OCI-LY7 (cell line): ENCODE measurements around the gene GRAMD1B. TPM values are rescaled to one million over a fixed set of nuclear protein-coding genes. Genes with fewer than 3 reads are reported as not detected.

Experiments used
- BruUV-seq: library from RNA; stranded (reverse); fragments of 400-500 nt; replicated peaks from 2 replicates; lab custom pipeline; 2021; lab: Mats Ljungman, UMichigan
- CTCF ChIA-PET: fragments of 300-600 bp; sonication (Branson Sonifier 250); formaldehyde crosslinking; loops from one replicate; lab custom pipeline; 2022; ENCODE audit warnings: antibody characterized with exemption; ENCODE audit not compliant: unreplicated experiment; lab: Charles Lee
- POLR2A ChIA-PET: fragments of 300-600 bp; sonication (Branson Sonifier 250); formaldehyde crosslinking; loops from one replicate; lab custom pipeline; 2022; ENCODE audit warnings: antibody characterized with exemption; lab: Charles Lee
- DNase-seq: peaks from one replicate; pipeline ENCODE4 v3.0.0-alpha.2; 2015; ENCODE audit warnings: low spot score
- H2AFZ ChIP-seq: fragments of 200-600 bp; sonication (generic), shearing (Covaris generic); 2 replicates; pipeline ENCODE4 v1.6.1; 2014; ENCODE audit warnings: mild to moderate bottlenecking, antibody characterized with exemption, low read length, moderate library complexity
- H3K27ac ChIP-seq: fragments of 200-600 bp; sonication (generic); 2 replicates; pipeline ENCODE4 v1.5.1; 2014; ENCODE audit warnings: mixed run types, low read depth, mild to moderate bottlenecking, moderate library complexity, low read length, inconsistent platforms; ENCODE audit not compliant: poor library complexity, severe bottlenecking
- H3K36me3 ChIP-seq: fragments of 200-600 bp; sonication (generic); 2 replicates; pipeline ENCODE4 v1.6.1; 2014; ENCODE audit warnings: mild to moderate bottlenecking, antibody characterized with exemption, low read length, moderate library complexity, mixed read lengths; ENCODE audit not compliant: insufficient read depth
- H3K4me1 ChIP-seq: fragments of 200-600 bp; sonication (generic); 2 replicates; pipeline ENCODE4 v1.5.1; 2014; ENCODE audit warnings: mild to moderate bottlenecking, low read length; ENCODE audit not compliant: insufficient read depth, poor library complexity, severe bottlenecking
- H3K4me2 ChIP-seq: fragments of 200-600 bp; sonication (generic); 2 replicates; pipeline ENCODE4 v1.6.1; 2014; ENCODE audit warnings: mild to moderate bottlenecking, low read length
- H3K4me3 ChIP-seq: fragments of 200-600 bp; sonication (generic); 2 replicates; pipeline ENCODE4 v1.5.1; 2014; ENCODE audit warnings: mild to moderate bottlenecking, low read depth, low read length; ENCODE audit not compliant: poor library complexity, severe bottlenecking
- H3K79me2 ChIP-seq: fragments of 200-600 bp; sonication (generic); 2 replicates; pipeline ENCODE4 v1.6.1; 2016; ENCODE audit warnings: low read depth, mild to moderate bottlenecking, low read length, moderate library complexity, mixed read lengths; ENCODE audit not compliant: insufficient read depth
- H3K9me2 ChIP-seq: fragments of 200-600 bp; sonication (generic); 2 replicates; pipeline ENCODE4 v1.6.1; 2016; ENCODE audit warnings: mild to moderate bottlenecking, low read length, mixed read lengths; ENCODE audit not compliant: insufficient read depth
- H3K9me3 ChIP-seq: fragments of 200-600 bp; sonication (generic); 2 replicates; pipeline ENCODE4 v1.6.1; 2014; ENCODE audit warnings: mild to moderate bottlenecking, mixed run types, low read length, mixed read lengths
- H4K20me1 ChIP-seq: fragments of 200-600 bp; sonication (generic); 2 replicates; pipeline ENCODE4 v1.6.1; 2014; ENCODE audit warnings: mild to moderate bottlenecking, antibody characterized with exemption, low read length, moderate library complexity, mixed read lengths; ENCODE audit not compliant: insufficient read depth
- CTCF ChIP-seq: fragments of 200-600 bp; sonication (generic); conservative IDR thresholded peaks from 2 replicates; pipeline ENCODE4 v1.5.1; 2014; ENCODE audit warnings: mild to moderate bottlenecking, antibody characterized with exemption, low read length, moderate library complexity, mixed read lengths
- EZH2phosphoT487 ChIP-seq: fragments of 200-600 bp; sonication (generic); IDR thresholded peaks from 2 replicates; pipeline ENCODE4 v1.6.1; 2018; ENCODE audit warnings: low read depth, borderline replicate concordance, mild to moderate bottlenecking, mixed run types, antibody characterized with exemption, low read length, moderate library complexity, mixed read lengths
- intact Hi-C: fragments of 100-400 bp; cut with micrococcal nuclease; formaldehyde crosslinking; loops from one replicate; pipeline ENCODE4 v1.10.0; 2022; ENCODE audit not compliant: unreplicated experiment
- total RNA-seq, 2 experiments: library from RNA; depleted of rRNA in 1 of 2; stranded (reverse); fragments of >200 nt in 1 of 2; shearing (Covaris generic) in 1 of 2; gene quantifications; 2 replicates each; pipeline ENCODE4 v1.2.3, GENCODE V29; 2014 to 2022

Gene GRAMD1B
- total RNA-seq, 2 experiments from 2014 or later = 0.16 TPM; not detected in 1

- Histone ChIP-seq H3K79me2 (no peaks in the 10 kb centered on the region), H3K9me3 (no peaks in the 10 kb centered on the region), H3K4me1 (no peaks in the 10 kb centered on the region), H4K20me1 (no peaks in the 10 kb centered on the region), H2AFZ (no peak overlapping the region), H3K4me3 (no peak overlapping the region), H3K9me2 (no peaks in the 10 kb centered on the region), H3K36me3 (no peaks in the 10 kb centered on the region), H3K27ac (no peak overlapping the region), H3K4me2 (no peak overlapping the region)
- ChIA-PET POLR2A (interaction anchor here (0.6 kb wide), 1 partner anchor 309 kb away, joined by 3 read pairs; no protein-coding TSS in a partner anchor), CTCF (no interaction called here)
- BruUV-seq = no TSS peak
- no peak for DNase-seq
- intact Hi-C loops = no loop called here
- no peak for TF ChIP-seq EZH2phosphoT487
- TF ChIP-seq CTCF = no peak
These were observed 129.5 kb downstream of the GRAMD1B start for GRCh38 chr11:123559523-123559955.

GRCh38 chr11:123560006-123560405, 129.9 kb downstream of the GRAMD1B start:
- Histone ChIP-seq H3K36me3 (no peaks in the 10 kb centered on the region), H3K9me2 (no peaks in the 10 kb centered on the region), H3K79me2 (no peaks in the 10 kb centered on the region), H2AFZ (no peak overlapping the region), H4K20me1 (no peaks in the 10 kb centered on the region), H3K4me1 (no peaks in the 10 kb centered on the region), H3K9me3 (no peaks in the 10 kb centered on the region), H3K4me3 (no peak overlapping the region), H3K27ac (no peak overlapping the region), H3K4me2 (no peak overlapping the region)
- DNase-seq = no peak
- CTCF ChIA-PET = no interaction called here
- intact Hi-C loops = no loop called here
- BruUV-seq = no TSS peak
- POLR2A ChIA-PET = interaction anchor here (0.7 kb wide), 1 partner anchor 81 kb away, joined by 4 read pairs; no protein-coding TSS in a partner anchor
- TF ChIP-seq EZH2phosphoT487 (no peak), CTCF (no peak)

GRCh38 chr11:123561431-123561800, 131.3 kb downstream of the GRAMD1B start:
- POLR2A ChIA-PET = no interaction called here
- Histone ChIP-seq H4K20me1 (no peaks in the 10 kb centered on the region), H2AFZ (no peak overlapping the region), H3K9me3 (no peaks in the 10 kb centered on the region), H3K79me2 (no peaks in the 10 kb centered on the region), H3K4me2 (no peak overlapping the region), H3K9me2 (no peaks in the 10 kb centered on the region), H3K27ac (no peak overlapping the region), H3K4me1 (no peaks in the 10 kb centered on the region), H3K36me3 (no peaks in the 10 kb centered on the region), H3K4me3 (no peak overlapping the region)
- CTCF ChIA-PET = no interaction called here
- DNase-seq = no peak
- intact Hi-C loops = no loop called here
- BruUV-seq = no TSS peak
- TF ChIP-seq CTCF = no peak
- no peak for TF ChIP-seq EZH2phosphoT487
